Right renal pelvis (tissue), 4 donors: ENCODE data around the gene APBA2. TPM values are rescaled to one million over a fixed set of nuclear protein-coding genes. Genes with fewer than 3 reads are reported as not detected.

ENCODE experiments used
- DNase-seq, 4 donors: peaks; one replicate each; pipeline ENCODE4 v3.0.0-alpha.2; 2013; ENCODE audit warnings: low read depth in 4 of 4, low spot score in 3 of 4, missing footprints in 1 of 4
- polyA plus RNA-seq, 4 donors: library from polyadenylated mRNA; unstranded; fragments of 120-200 nt; gene quantifications; one replicate each; pipeline ENCODE4 v1.2.1, GENCODE V29; 2013; ENCODE audit not compliant: insufficient read length in 4 of 4

The APBA2 gene
- polyA plus RNA-seq, 4 donors, result 11.4 to 15.2 (median 13.0) TPM

DNA sequence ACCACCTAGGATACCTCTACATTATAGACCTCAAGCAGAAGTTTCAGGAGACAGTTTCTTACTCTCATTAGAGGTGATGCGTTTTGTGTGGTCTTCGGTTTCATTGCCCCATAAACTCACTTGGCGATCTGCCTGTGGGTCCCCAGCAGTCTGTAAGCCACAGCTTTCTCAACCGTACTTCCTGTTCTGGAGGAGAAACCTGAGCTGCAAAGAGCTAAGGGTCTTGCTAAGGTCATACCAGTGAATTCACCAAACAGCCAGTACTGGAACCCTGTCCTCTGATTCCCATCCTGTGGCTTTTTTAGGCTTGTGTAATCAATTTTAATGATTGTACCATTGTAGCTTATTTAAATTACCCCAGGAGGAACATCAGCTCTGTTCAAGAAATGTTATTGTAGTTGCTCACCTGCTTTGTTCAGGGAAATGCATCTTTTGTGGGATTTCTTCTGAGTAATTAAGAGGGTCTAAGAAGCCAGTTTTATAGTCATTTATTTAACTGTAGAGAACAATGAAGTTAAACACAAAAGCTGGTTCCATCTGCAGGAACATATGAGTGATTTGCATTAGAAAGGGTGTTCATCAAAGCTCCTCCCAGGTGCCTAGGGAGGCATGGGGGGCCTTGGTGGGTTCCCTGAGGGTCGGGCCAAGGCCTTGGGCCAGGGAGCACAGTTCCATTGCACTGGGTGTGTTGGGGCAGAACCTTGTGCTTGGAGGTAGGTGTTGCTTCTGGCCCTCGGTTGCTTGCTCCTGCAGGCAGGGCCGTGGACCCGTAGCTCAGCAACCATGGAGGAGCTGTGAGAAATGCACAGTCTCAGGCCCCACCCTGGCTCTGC, 69.6 kb downstream of the APBA2 start:
- peak; percentile 25 to 67 (median 50) for DNase-seq

DNA sequence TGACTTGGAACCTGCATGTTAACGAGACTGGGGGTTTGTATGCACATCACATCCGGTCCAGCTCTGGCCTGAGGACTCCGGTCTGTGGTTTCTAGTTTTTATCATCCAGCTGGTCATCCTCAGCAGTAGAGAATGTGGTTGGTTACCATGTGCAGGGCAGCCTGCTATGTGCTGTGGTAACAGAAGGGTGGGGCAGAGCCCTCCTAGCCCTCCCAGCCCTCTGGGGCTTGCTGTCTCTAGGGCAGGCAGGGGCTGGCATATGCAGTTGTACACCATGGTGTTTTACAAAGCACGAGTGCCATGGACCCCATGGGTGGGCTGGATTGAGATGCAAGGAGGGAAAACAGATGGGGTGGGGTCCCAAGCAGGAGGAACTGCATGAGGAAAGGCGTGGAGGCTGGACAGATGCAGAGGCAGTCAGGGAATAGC, 70.2 kb downstream of the APBA2 start:
- no peak for DNase-seq

DNA sequence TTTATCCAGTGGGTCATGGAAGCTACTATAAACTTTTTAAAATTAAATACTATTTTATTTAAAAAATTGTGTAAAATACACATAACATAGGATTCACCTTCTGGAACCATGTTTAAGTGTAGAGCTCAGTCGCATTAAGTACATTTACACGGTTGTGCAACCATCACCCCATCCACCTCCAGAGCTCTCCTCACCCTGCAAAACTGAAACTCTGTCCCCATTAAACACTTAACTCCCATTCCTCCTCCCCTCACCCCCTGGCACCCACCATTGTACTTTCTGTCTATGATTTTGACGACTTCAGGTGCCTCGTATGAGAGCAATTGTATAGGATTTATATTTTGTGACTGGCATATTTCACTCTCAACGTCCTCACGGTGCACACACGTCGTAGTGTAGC, 70.7 kb downstream of the APBA2 start:
- DNase-seq, result no peak

DNA sequence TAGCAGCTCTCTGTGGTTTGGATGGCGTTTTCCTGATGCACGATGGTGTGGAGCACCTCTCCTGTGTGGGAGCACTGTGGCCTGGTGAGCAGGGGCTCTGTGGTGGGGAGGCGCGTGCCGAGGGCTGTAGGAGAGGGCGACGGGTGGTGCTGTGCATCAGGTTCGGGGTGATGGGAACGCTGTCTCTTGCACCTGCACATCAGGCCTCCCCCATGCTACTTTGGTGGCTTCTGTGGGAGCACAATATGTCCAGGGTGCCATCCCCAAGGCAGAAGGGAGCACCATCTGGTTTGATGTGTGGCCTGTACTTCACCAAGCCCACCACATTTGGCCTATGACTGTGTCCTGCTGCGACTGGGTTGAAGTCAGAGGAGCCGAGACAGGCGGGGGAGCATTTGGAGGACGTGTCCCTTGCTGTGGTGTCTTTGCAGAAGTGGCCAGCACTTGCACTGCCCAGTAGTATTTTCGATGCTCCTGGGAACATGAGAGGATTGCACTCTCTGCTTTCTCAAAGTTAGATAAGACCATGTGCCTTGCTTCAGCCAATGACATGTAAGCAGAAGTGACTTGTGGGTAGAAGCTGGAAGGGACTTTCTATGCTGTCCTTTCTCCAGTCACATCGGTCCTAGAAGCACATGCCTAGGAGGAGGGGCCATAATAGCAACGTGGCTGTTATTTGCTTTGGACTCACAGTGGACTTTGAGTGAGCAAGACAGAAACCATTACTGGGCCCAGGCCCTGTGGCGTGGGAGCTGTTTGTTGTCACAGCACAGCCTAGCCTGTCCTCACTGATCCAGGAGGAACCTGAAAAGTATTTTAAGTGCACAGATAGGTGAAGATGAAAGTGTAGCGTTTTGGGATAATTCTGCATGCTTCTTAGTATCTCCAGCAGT, 72.1 kb downstream of the APBA2 start:
- no peak for DNase-seq

DNA sequence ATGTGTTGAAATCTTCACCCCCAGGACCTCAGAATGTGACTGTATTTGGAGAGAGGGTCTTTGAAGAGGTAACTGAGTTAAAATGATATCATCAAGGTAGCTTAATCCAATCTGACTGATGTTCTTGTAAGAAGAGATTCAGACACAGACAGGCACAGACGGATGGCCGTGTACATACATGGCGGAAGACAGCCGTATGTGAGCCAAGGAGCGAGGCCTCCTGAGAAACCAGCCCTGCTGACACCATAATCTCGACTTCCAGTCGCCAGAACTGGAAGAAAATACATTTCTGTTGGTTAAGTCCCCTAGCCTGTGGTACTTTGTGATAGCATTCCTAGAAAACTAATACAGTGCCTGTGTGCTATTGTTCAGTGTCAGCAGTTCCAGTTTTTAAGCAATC, 73.6 kb downstream of the APBA2 start:
- DNase-seq, result no peak

DNA sequence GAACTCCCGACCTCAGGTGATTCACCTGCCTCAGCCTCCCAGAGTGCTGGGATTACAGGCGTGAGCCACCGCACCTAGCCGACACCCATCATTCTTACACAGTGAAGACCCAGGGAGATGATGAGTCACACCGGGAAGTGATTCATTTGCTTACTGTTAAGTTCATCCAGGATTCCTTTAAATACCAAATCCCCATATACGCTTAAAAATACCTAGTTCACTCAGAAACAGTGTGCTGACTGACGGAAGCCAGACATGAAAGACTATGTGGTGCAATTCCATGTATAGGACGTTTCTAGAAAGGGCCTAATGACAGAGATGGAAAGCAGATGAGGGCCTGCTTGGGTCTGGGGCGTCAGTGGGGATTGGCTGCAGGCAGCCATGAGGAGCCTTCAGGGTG, 75.2 kb downstream of the APBA2 start:
- DNase-seq, result no peak

DNA sequence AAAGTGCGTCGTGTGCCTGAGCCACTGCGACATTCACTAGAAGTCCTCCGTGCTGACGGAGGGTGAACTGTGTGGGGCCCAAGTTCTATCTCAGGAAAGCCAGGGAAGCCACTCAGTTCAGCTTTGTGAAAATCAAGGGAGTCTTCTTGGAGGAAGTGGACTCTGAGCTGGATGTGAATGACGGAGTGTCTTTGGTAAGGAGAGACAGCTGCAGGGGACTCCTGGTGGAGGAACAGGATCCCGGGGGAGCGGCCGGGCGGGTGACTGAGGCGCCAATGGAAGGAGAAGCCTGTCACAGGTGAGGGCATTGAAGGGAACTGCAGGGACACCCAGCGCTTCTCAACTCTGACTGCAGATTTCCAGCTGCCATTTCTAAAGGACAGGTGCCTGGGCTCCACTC, 75.6 kb downstream of the APBA2 start:
- no peak for DNase-seq

DNA sequence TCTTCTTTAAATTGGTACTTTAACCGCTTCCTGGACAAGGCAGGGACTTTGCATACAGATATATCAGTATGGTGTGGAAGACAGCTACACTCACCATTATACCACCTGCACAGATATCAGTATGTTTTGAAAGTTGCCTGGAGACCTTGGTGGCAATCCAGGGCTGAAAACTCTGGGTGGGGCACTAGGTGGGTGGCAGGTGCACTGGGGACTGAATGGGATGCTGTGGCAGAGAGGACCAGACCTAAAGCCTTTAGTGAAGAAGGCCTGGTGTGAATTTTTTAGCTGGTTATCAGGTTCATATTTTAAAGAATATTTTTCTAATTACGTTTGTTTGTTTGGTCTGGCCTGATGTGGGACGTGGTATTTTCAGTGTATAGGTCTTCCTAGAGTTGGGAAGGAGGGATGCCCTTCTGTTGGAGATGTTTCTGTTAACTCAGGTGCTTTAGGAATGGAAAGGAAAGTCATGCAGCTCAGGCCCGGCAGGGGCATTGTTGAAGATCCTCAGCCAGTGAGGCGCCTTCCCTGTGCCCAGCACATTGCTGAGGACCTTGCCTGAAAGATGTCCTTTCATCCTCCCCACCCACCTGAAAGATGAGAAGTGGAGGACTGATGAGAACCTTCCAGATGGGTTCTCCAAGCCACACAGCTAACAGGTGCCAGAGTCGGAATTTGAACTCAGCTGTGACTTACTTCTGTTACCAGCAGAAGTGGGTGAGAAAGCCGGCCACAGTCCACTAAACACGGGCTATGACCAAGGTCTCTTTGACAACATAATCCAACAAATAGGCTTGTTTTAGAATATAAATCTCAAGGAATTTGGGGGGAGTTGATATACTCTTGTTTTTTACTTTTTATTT, 77.3 kb downstream of the APBA2 start:
- no peak for DNase-seq

DNA sequence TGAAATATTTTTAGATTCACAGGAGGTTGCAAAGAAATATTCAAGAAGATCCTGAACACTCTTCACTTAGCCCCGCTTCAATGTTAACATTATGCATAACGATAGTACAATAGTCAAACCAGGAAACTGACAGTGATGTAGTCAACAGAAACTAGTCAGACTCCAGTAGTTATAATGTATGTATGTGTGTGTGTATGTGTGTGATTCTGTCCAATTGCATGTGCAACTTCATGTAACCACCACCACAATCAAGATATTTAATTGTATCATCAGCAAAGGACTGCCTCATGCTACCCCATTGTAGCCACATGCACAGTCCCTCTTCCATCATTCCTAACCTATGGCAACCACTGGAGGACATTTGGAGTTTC, 77.9 kb downstream of the APBA2 start:
- DNase-seq, result no peak

DNA sequence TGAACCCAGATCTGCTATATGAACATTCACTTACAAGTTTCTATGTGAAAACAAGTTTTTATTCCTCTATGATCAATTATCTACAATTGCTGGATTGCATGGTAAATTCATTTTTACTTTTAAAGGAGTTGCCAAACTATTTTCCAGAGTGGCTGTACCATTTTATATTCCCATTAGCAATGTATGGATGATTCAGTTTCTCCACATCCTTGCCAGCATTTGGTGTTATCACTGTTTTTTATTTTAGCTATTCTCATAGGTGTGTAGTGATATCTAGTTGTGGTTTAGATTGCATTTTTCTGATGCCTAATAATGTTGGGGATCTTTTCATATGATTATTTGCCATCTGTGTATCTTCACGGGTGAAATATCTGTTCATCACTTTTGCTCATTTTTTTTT, 78.3 kb downstream of the APBA2 start:
- DNase-seq, result no peak

DNA sequence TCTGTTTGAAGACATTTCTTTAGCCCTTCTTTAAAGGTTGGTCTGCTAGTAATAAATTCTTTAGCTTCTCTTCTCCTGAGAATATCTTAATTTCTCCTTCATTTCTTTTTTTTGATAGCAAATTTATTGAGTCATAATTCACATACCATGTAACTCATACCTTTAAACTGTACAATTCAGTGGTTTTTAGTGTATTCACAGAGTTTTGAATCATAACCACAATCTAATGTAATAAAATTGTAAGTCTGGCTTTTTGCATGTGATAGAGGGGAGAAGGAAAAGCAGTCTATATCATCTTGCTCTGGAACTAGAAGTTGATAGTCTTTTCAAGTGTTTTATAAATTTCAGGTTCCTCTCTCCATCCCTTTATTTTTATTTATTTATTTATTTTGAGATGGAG, 81.3 kb downstream of the APBA2 start:
- no peak for DNase-seq

DNA sequence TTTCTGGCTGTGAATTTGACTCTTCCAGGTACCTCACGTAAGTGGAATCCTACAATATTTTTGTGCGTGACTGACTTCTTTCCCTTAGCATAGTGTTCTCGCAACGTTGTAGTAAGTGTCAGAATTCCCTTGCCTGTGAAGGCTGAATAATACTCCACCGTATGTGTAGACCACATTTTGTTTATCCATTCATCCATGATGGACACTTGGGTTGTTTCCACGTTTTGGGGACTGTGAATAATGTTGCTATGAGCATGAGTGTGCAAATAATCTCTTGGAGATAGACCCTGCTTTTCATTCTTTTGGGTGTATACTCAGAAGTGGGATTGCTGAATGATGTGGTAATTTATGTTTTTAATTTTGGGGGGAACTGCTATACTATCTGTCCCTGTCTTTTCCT, 82.2 kb downstream of the APBA2 start:
- no peak for DNase-seq

DNA sequence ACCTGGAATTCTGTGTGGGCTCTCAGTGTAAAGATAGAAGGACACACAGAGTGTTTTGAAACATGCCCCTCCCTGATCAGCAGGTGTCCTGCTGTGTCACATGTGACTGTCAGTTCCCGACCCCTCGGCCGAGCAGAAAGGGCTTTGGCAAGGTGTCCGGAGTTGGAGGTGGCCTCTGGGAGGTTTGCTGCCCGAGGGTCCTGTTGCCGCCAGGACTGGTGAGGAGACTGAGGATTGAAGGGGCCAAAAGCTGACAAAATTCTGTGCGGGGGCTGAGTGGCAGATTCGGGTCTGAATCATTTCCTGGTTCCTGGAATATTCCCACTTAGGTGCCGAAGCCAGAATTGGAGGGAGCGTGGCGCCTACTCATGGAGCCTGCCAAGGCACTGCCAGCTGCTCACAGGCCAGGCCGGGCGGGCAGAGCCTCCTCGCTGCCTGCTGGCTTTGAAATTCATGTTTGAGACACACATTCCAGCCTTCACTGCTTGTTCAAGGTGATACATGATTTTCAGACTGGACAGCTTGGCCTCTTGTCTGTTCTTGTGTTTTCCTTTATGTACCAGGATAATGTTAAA, 83.8 kb downstream of the APBA2 start:
- DNase-seq, result no peak

DNA sequence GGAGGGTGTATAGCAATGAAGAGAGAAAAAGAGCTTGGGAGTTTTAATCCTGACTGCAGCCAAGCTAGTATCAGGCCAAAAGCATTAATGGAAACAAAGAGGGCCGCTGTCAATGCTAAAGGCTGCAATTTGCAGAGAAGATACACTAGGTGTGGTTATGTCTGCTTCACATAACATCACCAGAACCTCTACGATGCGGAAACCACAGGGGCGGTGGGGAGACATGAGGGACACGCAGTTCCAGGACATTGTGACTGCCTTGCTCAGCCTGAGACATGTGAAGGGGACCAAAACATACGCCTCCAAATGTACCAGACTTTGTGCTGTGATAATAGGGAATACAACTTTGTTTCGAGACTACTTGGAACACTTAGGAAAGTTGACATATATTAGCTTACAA, 88.4 kb downstream of the APBA2 start:
- DNase-seq, result no peak

DNA sequence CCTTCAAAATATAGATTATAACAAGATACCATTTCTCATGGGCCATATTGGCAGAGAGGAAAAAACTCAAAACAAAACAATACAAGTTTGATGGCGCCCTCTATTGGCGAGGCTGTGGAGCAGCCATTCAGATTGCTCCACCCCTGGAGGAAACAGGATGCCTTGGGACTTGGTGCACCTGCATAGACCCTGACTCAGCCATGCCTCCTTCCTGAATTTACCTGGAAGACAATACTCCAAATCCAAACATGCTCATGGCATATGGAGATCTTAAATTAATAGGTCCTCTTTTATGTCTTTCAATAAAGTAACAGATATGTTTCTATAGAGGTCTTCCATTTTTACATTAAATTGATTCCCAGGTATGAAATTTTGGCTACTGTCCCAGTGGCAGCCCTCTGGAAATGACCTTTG, 90.0 kb downstream of the APBA2 start:
- peak in 1 of 4 donors; percentile 44 for DNase-seq

DNA sequence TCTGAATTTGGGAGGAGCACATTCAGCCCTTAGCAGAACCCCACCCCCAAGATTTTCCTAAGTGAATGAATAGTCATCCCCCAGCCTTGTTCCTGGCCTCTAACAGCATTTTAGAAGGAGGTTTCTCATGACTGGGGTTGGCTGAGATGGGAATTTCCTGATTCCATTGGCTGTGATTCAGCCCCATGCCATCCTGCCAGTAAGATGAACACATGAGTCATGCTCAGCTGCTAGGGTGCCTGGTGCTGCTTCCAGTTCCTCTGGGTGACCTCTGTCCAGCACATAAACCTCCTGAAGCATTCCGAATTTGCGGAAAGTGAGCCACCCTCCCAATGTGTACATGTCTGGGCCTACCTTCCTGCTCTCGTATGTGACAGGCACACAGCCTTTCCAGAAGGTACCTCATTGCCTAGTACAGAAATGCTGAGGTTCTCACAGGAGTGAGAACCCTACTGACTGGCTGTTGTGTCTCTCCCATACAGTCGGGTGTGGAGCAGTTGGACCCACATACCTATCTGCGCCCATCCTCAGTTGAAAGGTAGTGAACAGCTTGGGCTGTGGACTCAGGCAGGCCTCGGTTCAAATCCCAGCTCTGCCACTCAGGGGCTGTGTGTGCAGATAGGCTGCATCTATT, 91.7 kb downstream of the APBA2 start:
- DNase-seq, result no peak

DNA sequence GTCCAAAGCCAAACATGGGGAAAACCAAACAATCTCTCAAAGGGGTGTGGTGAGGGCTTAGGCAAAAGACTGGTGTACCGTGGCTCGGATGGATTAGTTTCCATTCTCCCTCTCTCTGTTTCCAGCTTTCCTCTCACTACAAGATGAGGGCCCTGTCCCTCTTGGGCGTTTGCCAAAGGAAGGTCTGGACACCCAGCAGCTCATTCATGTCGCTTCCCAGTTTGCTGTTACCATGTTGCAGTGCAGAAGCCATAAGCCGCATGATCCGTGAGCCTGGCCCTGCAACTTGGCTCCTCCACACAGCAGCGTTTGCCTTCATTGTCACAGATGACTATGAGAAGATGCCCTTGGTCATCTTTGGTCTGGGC, 92.2 kb downstream of the APBA2 start:
- no peak for DNase-seq

DNA sequence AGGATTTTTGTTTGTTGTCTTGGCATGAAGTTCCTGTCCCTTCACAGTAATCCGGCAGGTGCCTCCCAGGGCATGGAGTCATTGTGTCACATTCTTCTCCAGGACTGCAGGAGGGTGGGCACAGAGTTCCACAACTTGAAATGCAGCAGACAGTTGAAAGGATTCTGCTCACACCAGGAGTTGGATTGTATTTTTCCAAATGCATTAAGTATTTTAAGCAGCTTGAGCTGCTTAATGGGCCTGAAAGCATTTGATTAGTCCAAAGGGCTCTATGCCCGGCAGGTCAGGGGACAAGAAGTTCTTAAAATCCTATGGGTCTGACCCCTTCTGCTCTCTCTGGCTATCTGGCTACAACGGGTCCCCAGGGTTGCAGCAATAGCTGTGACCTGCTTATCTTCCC, 92.9 kb downstream of the APBA2 start:
- no peak for DNase-seq

DNA sequence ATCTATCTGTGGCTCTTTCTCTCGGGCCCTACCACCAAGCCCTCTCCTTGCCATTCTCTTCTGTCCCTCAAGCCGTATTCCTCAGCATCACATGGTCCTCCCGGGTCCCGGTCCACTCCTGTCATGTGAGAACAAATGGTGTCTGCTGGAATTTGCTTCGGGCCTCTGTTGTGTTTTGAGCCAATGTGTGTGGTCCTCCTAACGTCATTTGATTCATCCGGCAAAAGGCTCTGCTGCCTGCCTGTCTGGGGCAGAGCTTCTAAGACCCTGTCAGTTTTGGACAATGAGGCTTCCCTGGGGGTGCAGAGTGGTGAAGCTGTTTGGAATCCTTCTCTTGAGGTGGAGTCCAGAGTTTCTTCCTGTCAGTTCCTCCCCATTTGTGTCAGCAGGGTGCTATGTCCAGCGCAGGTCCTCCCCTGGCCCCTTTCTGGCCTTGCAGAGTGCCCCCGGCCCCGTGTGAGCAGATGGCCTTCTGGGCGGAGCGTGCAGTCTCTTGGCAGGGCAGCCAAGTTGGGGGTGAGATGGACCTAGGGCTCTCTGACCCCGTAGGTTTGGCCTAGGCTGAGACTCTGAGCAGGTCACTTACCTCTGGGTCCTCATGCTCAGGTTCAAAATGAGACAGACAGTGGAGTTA, 93.6 kb downstream of the APBA2 start:
- no peak for DNase-seq
